ENCODE data around the gene ZNF248. TPM values are rescaled to one million over a fixed set of nuclear protein-coding genes. Genes with fewer than 3 reads are reported as not detected.

The ZNF248 gene
- total RNA-seq, 1 experiment from 2014 or later: 115 TPM

DNA sequence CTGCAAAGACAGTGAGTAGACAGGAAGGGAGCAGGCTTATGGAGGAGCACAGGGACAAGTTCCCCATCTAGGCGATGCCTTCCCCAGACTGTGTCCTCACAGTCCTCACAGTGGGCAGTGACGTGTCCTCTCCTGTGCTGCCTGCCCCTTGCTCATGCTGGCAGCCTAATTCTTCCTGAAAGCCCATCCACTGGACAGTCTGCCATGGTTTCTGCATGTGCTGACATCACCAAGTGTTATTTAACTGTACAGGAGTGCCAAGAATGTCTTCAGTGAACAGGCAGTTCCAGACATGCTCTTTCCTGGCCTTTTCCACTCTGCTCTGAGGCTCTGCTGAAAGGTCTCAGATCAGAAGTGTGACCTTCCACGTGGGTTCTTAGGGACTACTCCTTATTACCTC lies 54.1 kb downstream of the ZNF248 start:
- no TSS peak for BruUV-seq (replicated peaks)
- no peaks in the 10 kb centered on the region for H3K79me2 ChIP-seq (ENCODE audit: low read length)
- H3K4me1 ChIP-seq (ENCODE audit: insufficient read depth, low read length): no peaks in the 10 kb centered on the region
- H3K27me3 ChIP-seq (ENCODE audit: low read length): no peaks in the 10 kb centered on the region
- H3F3A ChIP-seq (ENCODE audit: low read length, unreplicated experiment): no peaks in the 10 kb centered on the region
- H3K27ac ChIP-seq (ENCODE audit: low read length): no peak overlapping the region
- no peak overlapping the region for H3K9ac ChIP-seq (ENCODE audit: low read length)
- DNase-seq (no peak), ATAC-seq (peak; percentile 27)
- peaks cover 24% of the 10 kb centered on the region for H3K36me3 ChIP-seq (ENCODE audit: low read depth, low read length)
- no peaks in the 10 kb centered on the region for H4K20me1 ChIP-seq (ENCODE audit: low read length)
- H3K4me3 ChIP-seq (ENCODE audit: low read length): no peak overlapping the region
- ChIA-PET POLR2A (ENCODE audit: unreplicated experiment) (no interaction called here), CTCF (no interaction called here)
- TF ChIP-seq EZH2phosphoT487 (IDR thresholded peaks at IDR 0.05; ENCODE audit: borderline replicate concordance, low read length) (no peak), EZH2 (IDR thresholded peaks at IDR 0.05; ENCODE audit: low read length, unreplicated experiment) (no peak)
- H3K4me2 ChIP-seq (ENCODE audit: low read length): no peak overlapping the region
- intact Hi-C loops (cut with micrococcal nuclease): no loop called here
- H2AFZ ChIP-seq (ENCODE audit: low read length): no peak overlapping the region
- peaks cover 9% of the 10 kb centered on the region; the same call in 1 of the 2 replicates for H3K9me3 ChIP-seq (ENCODE audit: low read length)
- H3K9me2 ChIP-seq (replicated peaks; ENCODE audit: low read length): no peaks in the 10 kb centered on the region

DNA sequence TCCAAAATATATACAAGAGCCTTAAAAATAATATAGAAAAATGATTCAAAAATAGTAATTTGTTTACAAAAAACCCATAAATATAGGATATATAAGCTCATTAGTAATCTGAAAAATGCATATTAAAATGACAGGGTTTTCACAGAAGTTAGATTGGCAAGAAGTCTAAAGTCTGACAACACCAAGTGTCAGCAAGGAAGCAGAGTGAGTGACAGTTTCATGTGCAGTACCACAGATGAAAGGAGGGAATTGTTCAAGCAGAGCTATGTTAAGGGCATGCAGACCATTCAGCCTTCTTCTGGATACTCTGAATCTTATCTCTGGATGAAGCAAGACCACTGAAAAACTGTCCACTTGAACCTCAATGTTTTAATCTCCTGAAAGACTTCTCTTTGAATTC lies 55.9 kb downstream of the ZNF248 start:
- TF ChIP-seq EZH2 (IDR thresholded peaks at IDR 0.05; ENCODE audit: low read length, unreplicated experiment): no peak
- TF ChIP-seq, protein P1, sequence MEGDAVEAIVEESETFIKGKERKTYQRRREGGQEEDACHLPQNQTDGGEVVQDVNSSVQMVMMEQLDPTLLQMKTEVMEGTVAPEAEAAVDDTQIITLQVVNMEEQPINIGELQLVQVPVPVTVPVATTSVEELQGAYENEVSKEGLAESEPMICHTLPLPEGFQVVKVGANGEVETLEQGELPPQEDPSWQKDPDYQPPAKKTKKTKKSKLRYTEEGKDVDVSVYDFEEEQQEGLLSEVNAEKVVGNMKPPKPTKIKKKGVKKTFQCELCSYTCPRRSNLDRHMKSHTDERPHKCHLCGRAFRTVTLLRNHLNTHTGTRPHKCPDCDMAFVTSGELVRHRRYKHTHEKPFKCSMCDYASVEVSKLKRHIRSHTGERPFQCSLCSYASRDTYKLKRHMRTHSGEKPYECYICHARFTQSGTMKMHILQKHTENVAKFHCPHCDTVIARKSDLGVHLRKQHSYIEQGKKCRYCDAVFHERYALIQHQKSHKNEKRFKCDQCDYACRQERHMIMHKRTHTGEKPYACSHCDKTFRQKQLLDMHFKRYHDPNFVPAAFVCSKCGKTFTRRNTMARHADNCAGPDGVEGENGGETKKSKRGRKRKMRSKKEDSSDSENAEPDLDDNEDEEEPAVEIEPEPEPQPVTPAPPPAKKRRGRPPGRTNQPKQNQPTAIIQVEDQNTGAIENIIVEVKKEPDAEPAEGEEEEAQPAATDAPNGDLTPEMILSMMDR (conservative IDR thresholded peaks at IDR 0.05; ENCODE audit: low read depth, low read length): no peak
- TF ChIP-seq EZH2phosphoT487 (IDR thresholded peaks at IDR 0.05; ENCODE audit: borderline replicate concordance, low read length): no peak
- DNase-seq: no peak
- POLR2A ChIA-PET (ENCODE audit: unreplicated experiment): interaction anchor here (0.6 to 0.7 kb wide), 2 partner anchors 12 to 144 kb away, joined by 3 to 4 read pairs; no protein-coding TSS in a partner anchor
- no TSS peak for BruUV-seq (replicated peaks)
- CTCF ChIA-PET: interaction anchor here (0.7 kb wide), 2 partner anchors 65 to 221 kb away, joined by 3 to 4 read pairs; no protein-coding TSS in a partner anchor
- Histone ChIP-seq H3F3A (ENCODE audit: low read length, unreplicated experiment) (no peaks in the 10 kb centered on the region), H4K20me1 (ENCODE audit: low read length) (no peaks in the 10 kb centered on the region), H3K9me2 (replicated peaks; ENCODE audit: low read length) (no peaks in the 10 kb centered on the region), H3K4me2 (ENCODE audit: low read length) (no peak overlapping the region), H3K79me2 (ENCODE audit: low read length) (no peaks in the 10 kb centered on the region), H3K9ac (ENCODE audit: low read length) (no peak overlapping the region), H3K4me1 (ENCODE audit: insufficient read depth, low read length) (no peaks in the 10 kb centered on the region), H3K27me3 (ENCODE audit: low read length) (no peaks in the 10 kb centered on the region), H3K4me3 (ENCODE audit: low read length) (no peak overlapping the region), H3K9me3 (ENCODE audit: low read length) (peaks cover 23% of the 10 kb centered on the region), H2AFZ (ENCODE audit: low read length) (no peak overlapping the region), H3K36me3 (ENCODE audit: low read depth, low read length) (peaks cover 37% of the 10 kb centered on the region), H3K27ac (ENCODE audit: low read length) (no peak overlapping the region)
- ATAC-seq: no peak
- intact Hi-C loops (cut with micrococcal nuclease): no loop called here

DNA sequence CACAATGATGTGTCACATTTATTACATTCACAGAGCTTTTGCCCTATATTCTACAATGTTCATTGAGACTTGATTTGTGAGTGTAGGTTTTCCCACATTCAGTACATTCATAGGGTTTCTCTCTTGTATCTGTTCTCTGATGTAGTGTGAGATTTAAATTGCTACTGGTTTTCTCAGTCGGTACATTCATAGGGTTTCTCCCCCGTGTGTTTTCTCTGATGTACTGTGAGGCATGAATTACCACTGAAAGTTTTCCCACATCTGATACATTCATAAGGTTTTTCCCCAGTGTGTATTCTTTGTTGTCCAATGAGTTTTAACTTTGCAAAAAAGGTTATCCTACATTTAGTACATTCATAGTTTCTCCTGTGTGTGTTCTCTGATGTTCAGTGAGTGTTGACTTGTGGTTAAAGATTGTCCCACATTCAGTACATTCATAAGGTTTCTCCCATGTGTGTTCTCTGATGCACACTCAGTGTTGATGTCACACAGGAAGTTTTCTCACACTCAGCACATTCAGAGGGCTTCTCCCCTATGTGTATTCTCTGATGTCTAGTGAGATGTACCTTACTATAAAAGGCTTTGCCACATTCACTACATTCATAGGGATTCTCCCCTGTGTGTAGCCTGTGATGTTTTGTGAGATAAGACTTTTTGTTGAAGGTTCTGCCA lies 63.0 kb downstream of the ZNF248 start:
- H3K4me1 ChIP-seq (ENCODE audit: insufficient read depth, low read length): peaks cover 8% of the 10 kb centered on the region
- ChIA-PET POLR2A (ENCODE audit: unreplicated experiment) (no interaction called here), CTCF (no interaction called here)
- H3K27me3 ChIP-seq (ENCODE audit: low read length): no peaks in the 10 kb centered on the region
- H3K4me2 ChIP-seq (ENCODE audit: low read length): no peak overlapping the region
- intact Hi-C loops (cut with micrococcal nuclease): no loop called here
- H3K9me3 ChIP-seq (ENCODE audit: low read length): peaks cover 68% of the 10 kb centered on the region
- TF ChIP-seq EZH2 (IDR thresholded peaks at IDR 0.05; ENCODE audit: low read length, unreplicated experiment): no peak
- TF ChIP-seq, protein P1 (conservative IDR thresholded peaks at IDR 0.05; ENCODE audit: low read depth, low read length): no peak
- TF ChIP-seq EZH2phosphoT487 (IDR thresholded peaks at IDR 0.05; ENCODE audit: borderline replicate concordance, low read length): no peak
- BruUV-seq (replicated peaks): TSS peak; percentile 1
- H3F3A ChIP-seq (ENCODE audit: low read length, unreplicated experiment): peaks cover under 1% of the 10 kb centered on the region
- H3K36me3 ChIP-seq (ENCODE audit: low read depth, low read length): peaks cover 66% of the 10 kb centered on the region
- no peak overlapping the region for H3K27ac ChIP-seq (ENCODE audit: low read length)
- ATAC-seq (no peak), DNase-seq (no peak)
- no peaks in the 10 kb centered on the region for H3K9me2 ChIP-seq (replicated peaks; ENCODE audit: low read length)
- no peaks in the 10 kb centered on the region for H3K79me2 ChIP-seq (ENCODE audit: low read length)
- no peaks in the 10 kb centered on the region for H4K20me1 ChIP-seq (ENCODE audit: low read length)
- no peak overlapping the region for H2AFZ ChIP-seq (ENCODE audit: low read length)
- H3K9ac ChIP-seq (ENCODE audit: low read length): no peak overlapping the region
- no peak overlapping the region; the same call in 1 of the 2 replicates for H3K4me3 ChIP-seq (ENCODE audit: low read length)
